ENCODE data around the gene CBFB.

DNA sequence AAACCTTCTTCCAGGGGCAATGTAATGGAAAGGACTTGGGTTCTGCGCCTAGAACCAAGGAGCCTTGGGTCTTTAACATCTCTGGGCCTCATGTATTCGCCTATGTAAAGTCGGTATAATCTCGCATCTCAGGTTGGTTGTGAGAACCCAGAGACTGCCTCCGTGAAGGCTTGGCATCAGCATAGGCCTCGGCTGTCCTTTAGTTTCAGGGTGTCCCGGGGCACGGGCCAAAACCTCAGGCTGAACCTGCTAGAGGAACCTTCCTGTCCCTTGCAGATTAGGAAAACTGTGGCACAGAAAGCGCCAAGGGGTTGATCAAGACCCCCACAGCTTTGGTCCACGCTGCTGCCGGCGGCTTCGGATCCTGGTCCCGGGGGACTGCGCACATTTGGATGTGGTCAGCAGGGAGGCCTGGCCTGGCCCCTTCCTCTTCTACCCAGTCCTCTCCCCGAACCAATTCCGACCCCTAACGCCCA, 80.0 kb downstream of the CBFB start:
- TF ChIP-seq ZC3H4 (CRISPR knock-in tag; IDR thresholded peaks at IDR 0.05; ENCODE audit: borderline replicate concordance), result no peak
- no peak for TF ChIP-seq YY1 (IDR thresholded peaks at IDR 0.05; ENCODE audit: insufficient read depth, insufficient replicate concordance, low read depth, low read length)
- no peak for TF ChIP-seq U2AF2 (IDR thresholded peaks at IDR 0.05; ENCODE audit: low read depth, low read length)
- TF ChIP-seq, protein P1, sequence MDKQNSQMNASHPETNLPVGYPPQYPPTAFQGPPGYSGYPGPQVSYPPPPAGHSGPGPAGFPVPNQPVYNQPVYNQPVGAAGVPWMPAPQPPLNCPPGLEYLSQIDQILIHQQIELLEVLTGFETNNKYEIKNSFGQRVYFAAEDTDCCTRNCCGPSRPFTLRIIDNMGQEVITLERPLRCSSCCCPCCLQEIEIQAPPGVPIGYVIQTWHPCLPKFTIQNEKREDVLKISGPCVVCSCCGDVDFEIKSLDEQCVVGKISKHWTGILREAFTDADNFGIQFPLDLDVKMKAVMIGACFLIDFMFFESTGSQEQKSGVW (CRISPR knock-in tag; IDR thresholded peaks at IDR 0.05; ENCODE audit: borderline replicate concordance), result no peak
- no peak for TF ChIP-seq ZNF292 (CRISPR knock-in tag; IDR thresholded peaks at IDR 0.05; ENCODE audit: borderline replicate concordance, low read depth)
- TF ChIP-seq EZH2 (conservative IDR thresholded peaks at IDR 0.05; ENCODE audit: low read depth, low read length), result no peak
- no peak; the same call in 1 of the 2 replicates for TF ChIP-seq CHD4 (IDR thresholded peaks at IDR 0.05; ENCODE audit: borderline replicate concordance, low read length)
- TF ChIP-seq SUZ12 (IDR thresholded peaks at IDR 0.05; ENCODE audit: low read depth, low read length), result no peak
- TF ChIP-seq CTCF (CRISPR knock-in tag; IDR thresholded peaks at IDR 0.05), result no peak
- no peak for TF ChIP-seq PBX3 (CRISPR knock-in tag; IDR thresholded peaks at IDR 0.05; ENCODE audit: borderline replicate concordance)
- TF ChIP-seq ZNF775 (CRISPR knock-in tag; IDR thresholded peaks at IDR 0.05; ENCODE audit: borderline replicate concordance), result no peak
- TF ChIP-seq CBX5 (CRISPR knock-in tag; IDR thresholded peaks at IDR 0.05; ENCODE audit: borderline replicate concordance), result no peak
- no peak for TF ChIP-seq CHD2 (IDR thresholded peaks at IDR 0.05; ENCODE audit: low read depth, low read length)
